Measurements from ENCODE around the gene CLMN. TPM values are rescaled to one million over a fixed set of nuclear protein-coding genes. Genes with fewer than 3 reads are reported as not detected.

Gene CLMN
- total and polyA plus RNA-seq, 9 of the 15 experiments (the other 6 are each of a cell fraction or from before 2014, with no cell fraction given): 0.01 to 0.18 (median 0.07) TPM; not detected in 4

DNA sequence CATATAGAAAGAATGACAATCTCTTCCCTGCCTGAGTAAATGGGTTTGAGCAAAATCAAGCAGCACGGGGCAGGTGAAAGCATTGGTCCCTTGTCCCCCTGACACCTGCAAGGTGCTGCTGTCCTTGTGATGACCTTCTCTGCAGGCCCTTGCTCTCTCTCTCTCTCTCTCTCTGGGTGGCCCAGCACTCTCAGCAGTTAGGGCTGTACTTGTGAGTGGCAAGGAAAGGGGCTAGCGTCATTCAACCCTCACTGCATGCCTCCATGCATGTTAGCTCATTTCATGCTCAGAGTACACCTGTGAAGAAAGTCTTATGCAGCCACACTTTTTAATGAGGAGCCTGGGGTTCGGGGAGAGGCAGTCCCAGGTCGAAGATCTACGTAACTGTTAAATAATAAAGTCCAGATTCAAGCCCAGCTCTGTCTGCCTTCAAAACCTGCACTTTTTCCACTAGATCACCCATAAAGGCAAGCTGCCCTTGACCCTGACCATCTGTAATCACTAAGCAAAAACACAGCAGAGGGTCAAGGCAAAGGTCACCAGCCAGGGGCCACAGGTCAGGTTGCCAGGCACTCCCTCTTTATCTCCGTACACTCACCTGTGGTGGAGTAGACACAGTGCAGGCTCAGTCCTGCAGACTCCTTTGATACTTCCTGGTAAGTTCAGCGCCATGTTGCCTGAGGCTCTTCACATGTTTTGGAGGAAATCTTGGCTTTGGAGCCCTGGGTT, 44.9 kb upstream of the CLMN start:
- Histone ChIP-seq H3K36me3 (ENCODE audit: control insufficient read depth, insufficient read depth, low read length) (no peaks in the 10 kb centered on the region), H4K20me1 (replicated peaks; ENCODE audit: control insufficient read depth, insufficient read depth, low read length) (0 out of 2 replicates have a peak, but pooled peaks cover 3% of the 10 kb centered on the region), H3K9me3 (replicated peaks; ENCODE audit: control insufficient read depth, insufficient read depth, low read depth, low read length) (no peaks in the 10 kb centered on the region), H2AFZ (ENCODE audit: low read depth, low read length) (no peak overlapping the region), H3K4me2 (ENCODE audit: insufficient read depth, low read length) (no peak overlapping the region), H3K4me3 (no peak overlapping the region), H3K79me2 (ENCODE audit: control insufficient read depth, insufficient read depth, low read length) (no peaks in the 10 kb centered on the region), H3K4me1 (replicated peaks in 1 of 2; ENCODE audit: control insufficient read depth in 2 of 2, insufficient read depth in 2 of 2, low read length in 2 of 2) (no peaks in the 10 kb centered on the region), H3K9me1 (ENCODE audit: control insufficient read depth, insufficient read depth, low read length) (no peaks in the 10 kb centered on the region), H3K27me3 (ENCODE audit: control insufficient read depth in 2 of 2, insufficient read depth in 2 of 2, low read length in 2 of 2) (peaks cover 0 to 18% of the 10 kb centered on the region in 2 experiments; a peak in 2 of 5 replicates), H3K9ac (ENCODE audit: insufficient read depth in 1 of 2, low read depth in 2 of 2, low read length in 2 of 2) (no peak overlapping the region), H3K27ac (ENCODE audit: extremely low read depth, low read depth, low read length) (no peak overlapping the region)
- DNase-seq (ENCODE audit: extremely low read depth in 1 of 4, low spot score in 3 of 4) (peak in 3 of 4 experiments; percentile 10 to 42 (median 24)), FAIRE-seq (no peak), ATAC-seq (peak; percentile 46; the same call in 2 of the 3 replicates)
- in situ Hi-C loops (cut with MboI): no loop called here
- intact Hi-C loops (cut with micrococcal nuclease): no loop called here
- TF ChIP-seq CBFA2T3 (IDR thresholded peaks at IDR 0.05) (peak; percentile 63), TAL1 (IDR thresholded peaks at IDR 0.05) (peak; percentile 57; the same call in 1 of the 2 replicates), YY1 (IDR thresholded peaks at IDR 0.05; ENCODE audit: borderline replicate concordance in 1 of 3, control insufficient read depth in 1 of 3, extremely low read depth in 1 of 3, insufficient read depth in 3 of 3, insufficient read length in 1 of 3, insufficient replicate concordance in 2 of 3, low read depth in 1 of 3, low read length in 2 of 3) (peak in 1 of 3 experiments; percentile 17), CBX2 (IDR thresholded peaks at IDR 0.05; ENCODE audit: insufficient read depth, low read length, poor library complexity, severe bottlenecking) (no peak), NR2C1 (IDR thresholded peaks at IDR 0.05) (peak; percentile 32; the same call in 1 of the 2 replicates), NR2C1 (tag; IDR thresholded peaks at IDR 0.05) (peak; percentile 56), TCF3 (CRISPR knock-in tag; IDR thresholded peaks at IDR 0.05) (peak; percentile 54), NCOR1 (IDR thresholded peaks at IDR 0.05) (peak; percentile 29; the same call in 1 of the 2 replicates), MAZ (CRISPR knock-in tag; conservative IDR thresholded peaks at IDR 0.05 in 1 of 2, IDR thresholded peaks at IDR 0.05 in 1 of 2) (no peak), CXXC5 (CRISPR knock-in tag; IDR thresholded peaks at IDR 0.05) (0 out of 2 replicates have a peak, but pooled peaks have one; percentile 15), ESRRA (IDR thresholded peaks at IDR 0.05; ENCODE audit: borderline replicate concordance, low read depth) (peak; percentile 58; the same call in 1 of the 2 replicates), CBFA2T2 (conservative IDR thresholded peaks at IDR 0.05) (peak; percentile 38), ILK (tag; IDR thresholded peaks at IDR 0.05; ENCODE audit: borderline replicate concordance, low read depth) (no peak)
- TF ChIP-seq, protein P1, sequence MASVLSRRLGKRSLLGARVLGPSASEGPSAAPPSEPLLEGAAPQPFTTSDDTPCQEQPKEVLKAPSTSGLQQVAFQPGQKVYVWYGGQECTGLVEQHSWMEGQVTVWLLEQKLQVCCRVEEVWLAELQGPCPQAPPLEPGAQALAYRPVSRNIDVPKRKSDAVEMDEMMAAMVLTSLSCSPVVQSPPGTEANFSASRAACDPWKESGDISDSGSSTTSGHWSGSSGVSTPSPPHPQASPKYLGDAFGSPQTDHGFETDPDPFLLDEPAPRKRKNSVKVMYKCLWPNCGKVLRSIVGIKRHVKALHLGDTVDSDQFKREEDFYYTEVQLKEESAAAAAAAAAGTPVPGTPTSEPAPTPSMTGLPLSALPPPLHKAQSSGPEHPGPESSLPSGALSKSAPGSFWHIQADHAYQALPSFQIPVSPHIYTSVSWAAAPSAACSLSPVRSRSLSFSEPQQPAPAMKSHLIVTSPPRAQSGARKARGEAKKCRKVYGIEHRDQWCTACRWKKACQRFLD (CRISPR knock-in tag; IDR thresholded peaks at IDR 0.05): no peak
- BruUV-seq (replicated peaks): no TSS peak
- WGBS (ENCODE audit: insufficient coverage, low coverage, missing lambda C conversion rate): 2% methylated on average over 6 of the region's 7 CpGs
- POLR2A ChIA-PET: no interaction called here
- CTCF ChIA-PET (ENCODE audit: low intra/inter-chr PET ratio): no interaction called here

Measured in K562 (cell line).